ENCODE results near the gene PARD6G. TPM values are rescaled to one million over a fixed set of nuclear protein-coding genes. Genes with fewer than 3 reads are reported as not detected.
A peak's percentile ranks its signal among the peaks of the same experiment; 100 is the strongest.

The PARD6G gene
- total and polyA plus RNA-seq, 10 of the 15 experiments (the other 5 are each of a cell fraction or from before 2014, with no cell fraction given) = 0.20 to 2.0 (median 0.60) TPM

- ATAC-seq (peak; percentile 51), FAIRE-seq (no peak), DNase-seq (ENCODE audit: low read depth, low spot score) (no peak)
- no peaks in the 10 kb centered on the region for H3K79me2 ChIP-seq (ENCODE audit: control insufficient read depth, insufficient read depth, low read length)
- in situ Hi-C loops (cut with MboI) (no loop called here), intact Hi-C loops (cut with micrococcal nuclease; ENCODE audit: unreplicated experiment) (no loop called here)
- no peak overlapping the region for H2AFZ ChIP-seq (ENCODE audit: control insufficient read depth, low read depth, low read length)
- H3K27ac ChIP-seq (ENCODE audit: control insufficient read depth, insufficient read depth) = no peak overlapping the region
- 43% methylated on average over 12 of the region's 19 CpGs for WGBS (ENCODE audit: insufficient coverage, insufficient replicate concordance, low lambda C conversion rate, missing lambda C conversion rate)
- H3K36me3 ChIP-seq (ENCODE audit: control insufficient read depth in 2 of 2, insufficient read depth in 2 of 2, low read length in 1 of 2) = no peaks in the 10 kb centered on the region; a peak in 1 of 4 replicates
- ChIA-PET CTCF (interaction anchor here (1.2 to 2.5 kb wide), 5 partner anchors 8 to 53 kb away, joined by 3 to 7 read pairs (median 4); no protein-coding TSS in a partner anchor), RAD21 (ENCODE audit: unreplicated experiment) (interaction anchor here (0.7 to 1.5 kb wide), 3 partner anchors 13 to 52 kb away, joined by 3 to 8 read pairs (median 3); no protein-coding TSS in a partner anchor), POLR2A (interaction anchor here (0.9 to 2.3 kb wide), 4 partner anchors 10 to 16 kb away, joined by 3 to 8 read pairs (median 8); no protein-coding TSS in a partner anchor), SMC1A (ENCODE audit: uncharacterized antibody, unreplicated experiment) (interaction anchor here (1.2 to 2.8 kb wide), 5 partner anchors 10 to 56 kb away, joined by 3 to 13 read pairs (median 5); partner anchors contain the start of gene PARD6G)
- no TSS peak for BruUV-seq (replicated peaks)
- H3K9ac ChIP-seq (ENCODE audit: control insufficient read depth, insufficient read depth, low read length) = no peak overlapping the region
- no peak overlapping the region for H3K4me2 ChIP-seq (ENCODE audit: control insufficient read depth, insufficient read depth)
- no peak overlapping the region for H3K4me3 ChIP-seq
- H3K27me3 ChIP-seq (replicated peaks in 1 of 2; ENCODE audit: control insufficient read depth in 2 of 2, insufficient read depth in 2 of 2, low read length in 1 of 2) = peaks cover 0 to 2% of the 10 kb centered on the region in 2 experiments; a peak in 1 of 4 replicates
- no peaks in the 10 kb centered on the region for H3K4me1 ChIP-seq (ENCODE audit: control insufficient read depth, insufficient read depth, low read length)
- H4K20me1 ChIP-seq (ENCODE audit: control insufficient read depth, insufficient read depth) = no peaks in the 10 kb centered on the region
- H3K9me3 ChIP-seq (replicated peaks; ENCODE audit: control insufficient read depth, insufficient read depth, low read length) = no peaks in the 10 kb centered on the region; the same call in 2 of the 3 replicates
- TF ChIP-seq MXI1 (IDR thresholded peaks at IDR 0.05; ENCODE audit: low read depth, low read length) (no peak), NBN (IDR thresholded peaks at IDR 0.05) (no peak), HSF1 (IDR thresholded peaks at IDR 0.05; ENCODE audit: low read depth, low read length) (no peak), BCLAF1 (IDR thresholded peaks at IDR 0.05) (no peak), MTA2 (IDR thresholded peaks at IDR 0.05; ENCODE audit: low read depth) (0 out of 2 replicates have a peak, but pooled peaks have one; percentile 51), MAX (IDR thresholded peaks at IDR 0.05; ENCODE audit: low read depth, low read length) (no peak), SMARCA5 (IDR thresholded peaks at IDR 0.05) (no peak), IKZF2 (IDR thresholded peaks at IDR 0.05) (peak in 1 of 2 experiments; percentile 9; a peak in 2 of 4 replicates), SRF (IDR thresholded peaks at IDR 0.05; ENCODE audit: low read depth in 2 of 2, low read length in 2 of 2) (no peak), ZBTB33 (IDR thresholded peaks at IDR 0.05) (no peak), NR2C2 (IDR thresholded peaks at IDR 0.05; ENCODE audit: borderline replicate concordance, control insufficient read depth, insufficient read length, low read depth) (no peak), NFYA (IDR thresholded peaks at IDR 0.05; ENCODE audit: borderline replicate concordance, low read depth, low read length) (no peak), SIN3A (IDR thresholded peaks at IDR 0.05; ENCODE audit: low read depth, low read length) (no peak), DPF2 (IDR thresholded peaks at IDR 0.05) (peak; percentile 37), RFX5 (IDR thresholded peaks at IDR 0.05; ENCODE audit: low read depth, low read length) (no peak), CBX5 (IDR thresholded peaks at IDR 0.05; ENCODE audit: low read depth) (no peak), HDGF (IDR thresholded peaks at IDR 0.05) (no peak), PAX8 (IDR thresholded peaks at IDR 0.05) (no peak), ATF7 (IDR thresholded peaks at IDR 0.05; ENCODE audit: low read depth) (peak; percentile 62)
Measured at GRCh38 chr18:80191907-80192652, 55.2 kb downstream of the PARD6G start.

All from GM12878 (cell line).